BLaER1 (cell line): ENCODE data around the gene TENM4.

Experiments
- H3K27ac ChIP-seq: shearing (Covaris generic); formaldehyde crosslinking; 2 replicates; pipeline ENCODE4 v1.8.1; 2022
- H3K27me3 ChIP-seq: shearing (Covaris generic); formaldehyde crosslinking; 2 replicates; pipeline ENCODE4 v1.8.1; 2022
- H3K36me3 ChIP-seq: shearing (Covaris generic); formaldehyde crosslinking; 2 replicates; pipeline ENCODE4 v1.8.1; 2022
- H3K4me1 ChIP-seq: shearing (Covaris generic); formaldehyde crosslinking; 2 replicates; pipeline ENCODE4 v1.8.1; 2022
- H3K4me2 ChIP-seq: shearing (Covaris generic); formaldehyde crosslinking; 2 replicates; pipeline ENCODE4 v1.8.1; 2022
- H3K4me3 ChIP-seq: shearing (Covaris generic); formaldehyde crosslinking; 2 replicates; pipeline ENCODE4 v1.8.1; 2022
- H3K9ac ChIP-seq: shearing (Covaris generic); formaldehyde crosslinking; 2 replicates; pipeline ENCODE4 v1.8.1; 2022
- H3K9me3 ChIP-seq: shearing (Covaris generic); formaldehyde crosslinking; 2 replicates; pipeline ENCODE4 v1.8.1; 2022
- H4K20me1 ChIP-seq: shearing (Covaris generic); formaldehyde crosslinking; 2 replicates; pipeline ENCODE4 v1.8.1; 2022
- Cebpa-rat ChIP-seq: shearing (Covaris generic); IDR thresholded peaks from 2 replicates; pipeline ENCODE4 v1.8.1; 2022

The TENM4 gene

GRCh38 chr11:79189601-79190000, 251.2 kb downstream of the TENM4 start:
- Histone ChIP-seq H3K9me3 (peaks cover 41% of the 10 kb centered on the region), H3K4me3 (no peak overlapping the region), H4K20me1 (no peaks in the 10 kb centered on the region), H3K27me3 (no peaks in the 10 kb centered on the region), H3K27ac (no peak overlapping the region), H3K9ac (no peak overlapping the region), H3K4me2 (no peak overlapping the region), H3K36me3 (peaks cover 16% of the 10 kb centered on the region; the same call in 1 of the 2 replicates), H3K4me1 (no peaks in the 10 kb centered on the region)
- no peak for TF ChIP-seq Cebpa-rat

GRCh38 chr11:79189055-79189454, 251.8 kb downstream of the TENM4 start:
- Histone ChIP-seq H3K4me3 (no peak overlapping the region), H3K27me3 (no peaks in the 10 kb centered on the region), H3K9ac (no peak overlapping the region), H4K20me1 (no peaks in the 10 kb centered on the region), H3K9me3 (peaks cover 36% of the 10 kb centered on the region), H3K4me1 (no peaks in the 10 kb centered on the region), H3K36me3 (peaks cover 16% of the 10 kb centered on the region; the same call in 1 of the 2 replicates), H3K27ac (no peak overlapping the region), H3K4me2 (no peak overlapping the region)
- no peak for TF ChIP-seq Cebpa-rat

DNA sequence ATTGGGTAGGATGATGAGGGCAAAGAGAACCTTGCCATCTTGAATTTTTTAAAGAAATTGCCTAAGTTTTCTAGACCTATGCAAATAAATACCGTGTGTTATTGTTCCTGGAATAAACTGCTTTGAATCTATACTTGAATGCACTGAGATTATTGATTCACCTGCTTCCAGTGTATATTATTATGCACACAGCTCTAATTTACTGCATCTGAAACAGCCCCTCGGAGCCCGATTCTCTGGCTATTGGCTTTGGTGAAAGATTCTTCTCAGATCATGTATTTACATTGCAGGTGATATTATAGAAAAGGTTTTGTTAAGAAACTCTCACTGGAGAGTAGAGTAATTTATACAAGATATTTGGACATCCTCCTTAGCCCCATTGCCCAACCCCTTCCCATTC, 254.2 kb downstream of the TENM4 start:
- Histone ChIP-seq H3K36me3 (peaks cover 4% of the 10 kb centered on the region; the same call in 1 of the 2 replicates), H3K4me3 (no peak overlapping the region), H3K4me1 (no peaks in the 10 kb centered on the region), H4K20me1 (no peaks in the 10 kb centered on the region), H3K9ac (no peak overlapping the region), H3K4me2 (no peak overlapping the region), H3K27me3 (no peaks in the 10 kb centered on the region), H3K9me3 (peaks cover 17% of the 10 kb centered on the region), H3K27ac (no peak overlapping the region)
- no peak for TF ChIP-seq Cebpa-rat

GRCh38 chr11:79185351-79185750, 255.5 kb downstream of the TENM4 start:
- no peaks in the 10 kb centered on the region for H3K4me1 ChIP-seq
- H3K27ac ChIP-seq, result no peak overlapping the region
- peaks cover 4% of the 10 kb centered on the region; the same call in 1 of the 2 replicates for H3K36me3 ChIP-seq
- H3K9ac ChIP-seq, result no peak overlapping the region
- no peaks in the 10 kb centered on the region for H3K27me3 ChIP-seq
- peaks cover 16% of the 10 kb centered on the region for H3K9me3 ChIP-seq
- no peak overlapping the region for H3K4me3 ChIP-seq
- TF ChIP-seq Cebpa-rat, result no peak
- H4K20me1 ChIP-seq, result no peaks in the 10 kb centered on the region
- H3K4me2 ChIP-seq, result no peak overlapping the region

DNA sequence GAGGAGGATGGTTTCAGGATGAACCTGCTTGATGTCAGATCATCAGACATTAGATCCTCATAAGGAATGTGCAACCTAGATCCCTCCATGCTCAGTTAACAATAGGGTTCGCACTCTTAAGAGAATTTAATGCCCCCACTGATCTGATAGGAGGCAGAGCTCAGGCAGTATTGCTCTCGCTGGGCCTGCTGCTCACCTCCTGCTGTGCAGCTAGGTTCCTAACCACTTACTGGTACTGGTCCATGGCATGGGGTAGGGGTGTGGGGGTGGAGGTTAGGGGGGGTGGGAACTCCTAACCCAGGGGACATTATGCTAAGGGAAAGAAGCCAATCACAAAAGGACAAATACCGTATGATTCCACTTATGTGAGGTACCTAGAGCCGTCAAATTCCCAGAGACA, 256.5 kb downstream of the TENM4 start:
- H3K9me3 ChIP-seq, result peaks cover 16% of the 10 kb centered on the region
- H3K9ac ChIP-seq, result no peak overlapping the region
- H3K4me2 ChIP-seq, result no peak overlapping the region
- TF ChIP-seq Cebpa-rat, result no peak
- H4K20me1 ChIP-seq, result no peaks in the 10 kb centered on the region
- H3K27me3 ChIP-seq, result no peaks in the 10 kb centered on the region
- no peak overlapping the region for H3K27ac ChIP-seq
- no peak overlapping the region for H3K4me3 ChIP-seq
- H3K36me3 ChIP-seq, result peaks cover 1% of the 10 kb centered on the region; the same call in 1 of the 2 replicates
- H3K4me1 ChIP-seq, result peaks cover 4% of the 10 kb centered on the region

DNA sequence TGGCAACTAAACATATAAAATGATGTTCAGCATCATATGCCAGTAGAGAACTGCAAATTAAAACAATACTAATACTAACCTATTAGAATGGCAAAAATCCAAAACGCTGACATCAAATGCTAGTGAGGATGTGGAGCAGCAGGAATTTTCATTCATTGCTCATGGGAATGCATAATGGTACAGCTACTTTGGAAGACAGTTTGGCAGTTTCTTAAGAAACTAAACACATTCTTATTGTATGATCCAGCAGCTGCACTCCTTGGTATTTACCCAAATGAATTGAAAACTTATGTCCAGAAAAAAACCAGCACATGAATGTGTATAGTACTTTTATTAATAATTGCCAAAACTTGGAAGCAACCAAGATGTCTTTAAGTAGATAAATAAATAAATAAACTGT, 258.0 kb downstream of the TENM4 start:
- no peak for TF ChIP-seq Cebpa-rat

GRCh38 chr11:79179087-79179486, 261.7 kb downstream of the TENM4 start:
- Histone ChIP-seq H4K20me1 (no peaks in the 10 kb centered on the region), H3K4me2 (peak overlapping the region; percentile 32), H3K27me3 (no peaks in the 10 kb centered on the region), H3K36me3 (no peaks in the 10 kb centered on the region), H3K4me1 (peaks cover 35% of the 10 kb centered on the region), H3K9ac (no peak overlapping the region), H3K27ac (no peak overlapping the region), H3K4me3 (no peak overlapping the region), H3K9me3 (no peaks in the 10 kb centered on the region)
- no peak for TF ChIP-seq Cebpa-rat

More for the DNA sequence above, 258.0 kb downstream of the TENM4 start:
- H3K9ac ChIP-seq, result no peak overlapping the region
- no peak overlapping the region for H3K27ac ChIP-seq
- H4K20me1 ChIP-seq, result no peaks in the 10 kb centered on the region
- H3K4me2 ChIP-seq, result no peak overlapping the region
- H3K4me3 ChIP-seq, result no peak overlapping the region
- H3K4me1 ChIP-seq, result peaks cover 19% of the 10 kb centered on the region
- no peaks in the 10 kb centered on the region for H3K27me3 ChIP-seq
- peaks cover 7% of the 10 kb centered on the region for H3K9me3 ChIP-seq
- H3K36me3 ChIP-seq, result no peaks in the 10 kb centered on the region

DNA sequence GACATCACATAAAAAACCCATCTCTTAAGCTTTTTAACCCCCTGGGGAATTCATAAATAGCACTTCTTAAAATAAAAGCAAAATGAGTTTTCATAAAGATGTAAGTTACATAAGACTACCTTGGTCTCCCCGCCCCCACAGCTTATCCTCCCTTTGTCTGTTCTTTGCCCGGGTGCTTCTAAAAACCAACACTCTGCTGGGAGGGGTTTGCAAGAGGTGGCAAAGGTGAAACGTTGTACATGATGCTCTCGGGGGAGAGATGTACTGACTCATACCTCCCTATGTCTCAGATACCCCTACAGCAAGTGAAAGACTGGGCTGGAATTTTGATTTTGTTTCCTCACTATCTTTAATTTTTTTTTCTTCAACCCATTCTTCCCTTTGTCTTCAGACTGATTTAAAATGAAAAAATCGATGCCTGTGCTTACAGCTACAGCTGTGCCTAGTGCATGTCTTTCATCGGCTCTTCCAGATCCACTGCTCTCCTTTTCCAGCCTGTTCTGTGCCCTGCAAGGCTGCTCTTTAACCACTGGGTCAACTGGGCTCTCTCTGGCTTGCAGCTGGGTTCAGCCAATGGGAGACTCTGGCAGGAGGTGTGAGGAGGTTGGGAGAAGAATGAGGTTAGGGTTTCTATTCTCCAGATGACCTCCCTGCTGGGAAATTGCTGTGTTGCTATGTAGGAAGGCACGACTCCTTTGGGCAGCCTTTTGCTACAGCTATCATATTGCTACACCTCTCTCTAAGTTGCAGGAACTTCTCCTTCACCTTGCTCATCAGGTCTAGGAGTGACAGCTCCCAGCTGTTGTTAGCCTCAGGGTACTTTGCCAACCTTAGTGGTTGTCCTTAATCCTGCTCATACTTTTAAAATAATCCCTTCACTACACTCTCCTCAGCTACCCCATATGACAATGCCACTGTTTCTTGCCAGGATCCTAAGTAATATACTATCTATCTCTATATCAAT, 266.5 kb downstream of the TENM4 start:
- H3K9me3 ChIP-seq, result no peaks in the 10 kb centered on the region
- peak overlapping the region; percentile 46; the same call in 1 of the 2 replicates for H3K9ac ChIP-seq
- no peak for TF ChIP-seq Cebpa-rat
- H3K4me3 ChIP-seq, result no peak overlapping the region
- peak overlapping the region; percentile 80 for H3K4me2 ChIP-seq
- H4K20me1 ChIP-seq, result no peaks in the 10 kb centered on the region
- H3K36me3 ChIP-seq, result no peaks in the 10 kb centered on the region
- H3K27ac ChIP-seq, result peak overlapping the region; percentile 62
- H3K27me3 ChIP-seq, result no peaks in the 10 kb centered on the region
- peaks cover 79% of the 10 kb centered on the region for H3K4me1 ChIP-seq

GRCh38 chr11:79173615-79174014, 267.2 kb downstream of the TENM4 start:
- H3K9ac ChIP-seq, result peak overlapping the region; percentile 46; the same call in 1 of the 2 replicates
- no peaks in the 10 kb centered on the region for H3K27me3 ChIP-seq
- H3K27ac ChIP-seq, result peak overlapping the region; percentile 62; the same call in 1 of the 2 replicates
- no peaks in the 10 kb centered on the region for H3K36me3 ChIP-seq
- no peak overlapping the region for H3K4me3 ChIP-seq
- no peaks in the 10 kb centered on the region for H4K20me1 ChIP-seq
- peaks cover 79% of the 10 kb centered on the region for H3K4me1 ChIP-seq
- H3K4me2 ChIP-seq, result peak overlapping the region; percentile 80
- H3K9me3 ChIP-seq, result no peaks in the 10 kb centered on the region
- TF ChIP-seq Cebpa-rat, result no peak

DNA sequence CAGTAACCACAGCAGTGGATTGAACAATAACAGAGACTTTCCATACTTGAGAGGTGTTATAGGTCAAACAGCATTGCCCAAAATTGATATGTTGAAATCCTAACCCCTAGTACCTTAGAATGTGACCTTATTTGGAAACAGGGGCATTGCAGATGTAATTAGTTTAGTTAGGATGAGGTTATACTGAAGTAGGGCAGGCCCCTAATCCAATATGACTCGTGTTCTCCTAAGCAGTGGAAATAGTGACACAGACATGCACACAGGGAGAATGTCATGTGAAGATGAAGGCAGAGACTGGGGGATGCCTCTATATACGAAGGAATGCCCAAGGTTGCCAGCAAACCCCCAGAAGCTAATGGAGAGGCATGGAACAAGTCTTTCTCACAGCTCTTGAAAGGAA, 270.5 kb downstream of the TENM4 start:
- no peak overlapping the region for H3K9ac ChIP-seq
- peak overlapping the region; percentile 74 for H3K4me2 ChIP-seq
- H3K27me3 ChIP-seq, result no peaks in the 10 kb centered on the region
- H3K4me1 ChIP-seq, result peaks cover 73% of the 10 kb centered on the region
- no peak for TF ChIP-seq Cebpa-rat
- H3K4me3 ChIP-seq, result no peak overlapping the region
- H3K36me3 ChIP-seq, result no peaks in the 10 kb centered on the region
- peak overlapping the region; percentile 59 for H3K27ac ChIP-seq
- H3K9me3 ChIP-seq, result no peaks in the 10 kb centered on the region
- no peaks in the 10 kb centered on the region for H4K20me1 ChIP-seq
